Naive thymus-derived CD8-positive, alpha-beta T cell (primary cell): ENCODE data around the gene CNIH3. TPM values are rescaled to one million over a fixed set of nuclear protein-coding genes. Genes with fewer than 3 reads are reported as not detected.

Experiments used
- ATAC-seq, 2 donors: fragments of 150-1000 bp; cut with Tn5 transposase in 1 of 2; sonication (Bioruptor Pico), chemical (Tn5 transposase) in 1 of 2; 1 replicate in 1 of 2; 2 replicates in 1 of 2; pipeline ENCODE4 v1.10.0; 2021; ENCODE audit warnings: mild to moderate bottlenecking in 2 of 2, moderate library complexity in 2 of 2
- POLR2A ChIA-PET: fragments of 350-600 bp; sonication (Branson Sonifier 250); formaldehyde crosslinking; loops from one replicate; lab custom pipeline; 2021; ENCODE audit warnings: antibody characterized with exemption; lab: Charles Lee
- DNase-seq, 10 donors: peaks; one replicate each; pipeline versions ENCODE4 v3.0.0 to v3.0.0-alpha.2; 2020 to 2022
- H3K27ac Mint-ChIP-seq, 10 donors: one replicate each; pipeline ENCODE4 v1.8.0; 2020 to 2022; ENCODE audit warnings: mild to moderate bottlenecking in 10 of 10, mixed read lengths in 10 of 10, moderate library complexity in 4 of 10, inconsistent platforms in 1 of 10
- H3K27me3 Mint-ChIP-seq, 5 donors: one replicate each; pipeline ENCODE4 v1.8.0; 2021 to 2022; ENCODE audit warnings: mixed read lengths in 5 of 5
- H3K36me3 Mint-ChIP-seq, 3 donors: one replicate each; pipeline ENCODE4 v1.8.0; 2020 to 2022; ENCODE audit warnings: mixed read lengths in 3 of 3, mild to moderate bottlenecking in 2 of 3, inconsistent platforms in 1 of 3
- H3K4me1 Mint-ChIP-seq, 4 donors: one replicate each; pipeline ENCODE4 v1.8.0; 2021 to 2022; ENCODE audit warnings: mixed read lengths in 4 of 4
- H3K4me3 Mint-ChIP-seq, 10 donors: one replicate each; pipeline ENCODE4 v1.8.0; 2020 to 2022; ENCODE audit warnings: mild to moderate bottlenecking in 10 of 10, mixed read lengths in 10 of 10, moderate library complexity in 6 of 10, inconsistent platforms in 1 of 10
- H3K9me3 Mint-ChIP-seq, 9 donors: one replicate each; pipeline ENCODE4 v1.8.0; 2020 to 2022; ENCODE audit warnings: mixed read lengths in 9 of 9, mild to moderate bottlenecking in 3 of 9, inconsistent platforms in 1 of 9, moderate library complexity in 1 of 9
- polyA plus RNA-seq, 3 donors: library from polyadenylated mRNA; unstranded; fragments of 300-500 nt; fragmentation: Illumina TruSeq; gene quantifications; one replicate each; pipeline ENCODE4 v1.2.3, GENCODE V29; 2021
- total RNA-seq, 8 experiments: library from RNA in 2 of 8; stranded (reverse) in 2 of 8; gene quantifications; one replicate each; pipeline ENCODE4 v1.2.3 and lab custom pipeline; 2021 to 2026

Gene CNIH3
- total and polyA plus RNA-seq, 5 experiments from 2014 or later: 0.98 to 3.6 (median 1.5) TPM

DNA sequence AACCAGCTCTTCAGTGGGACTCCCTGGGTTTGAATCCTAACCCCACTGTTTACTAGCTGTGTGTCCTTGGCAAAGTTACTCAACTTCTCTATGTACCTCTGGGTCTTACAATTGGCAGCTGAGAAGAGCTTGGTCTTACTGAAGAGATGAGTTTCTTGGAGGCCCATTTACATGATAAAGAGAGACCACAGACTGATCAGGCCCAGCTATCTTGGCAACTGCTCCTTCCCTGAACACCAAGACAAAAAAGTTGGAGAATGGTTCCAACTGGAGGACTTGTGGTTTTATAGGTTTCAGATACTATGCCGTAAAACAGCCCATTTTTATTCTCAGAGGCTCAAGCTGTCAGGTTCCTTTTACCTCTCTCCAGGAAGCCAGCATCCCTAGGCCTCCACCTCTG is 24.8 kb upstream of the CNIH3 start:
- ATAC-seq (no peak), DNase-seq (no peak)
- Mint-ChIP-seq H3K36me3 (peaks cover 0 to 19% (median 0%) of the 10 kb centered on the region in 3 donors), H3K27me3 (peaks cover 0 to 4% (median 0%) of the 10 kb centered on the region in 5 donors), H3K9me3 (peaks cover 0 to 11% (median 2%) of the 10 kb centered on the region in 9 donors), H3K27ac (no peak overlapping the region), H3K4me1 (peaks cover 0 to 11% (median 1%) of the 10 kb centered on the region in 4 donors), H3K4me3 (no peak overlapping the region)
- POLR2A ChIA-PET: no interaction called here

DNA sequence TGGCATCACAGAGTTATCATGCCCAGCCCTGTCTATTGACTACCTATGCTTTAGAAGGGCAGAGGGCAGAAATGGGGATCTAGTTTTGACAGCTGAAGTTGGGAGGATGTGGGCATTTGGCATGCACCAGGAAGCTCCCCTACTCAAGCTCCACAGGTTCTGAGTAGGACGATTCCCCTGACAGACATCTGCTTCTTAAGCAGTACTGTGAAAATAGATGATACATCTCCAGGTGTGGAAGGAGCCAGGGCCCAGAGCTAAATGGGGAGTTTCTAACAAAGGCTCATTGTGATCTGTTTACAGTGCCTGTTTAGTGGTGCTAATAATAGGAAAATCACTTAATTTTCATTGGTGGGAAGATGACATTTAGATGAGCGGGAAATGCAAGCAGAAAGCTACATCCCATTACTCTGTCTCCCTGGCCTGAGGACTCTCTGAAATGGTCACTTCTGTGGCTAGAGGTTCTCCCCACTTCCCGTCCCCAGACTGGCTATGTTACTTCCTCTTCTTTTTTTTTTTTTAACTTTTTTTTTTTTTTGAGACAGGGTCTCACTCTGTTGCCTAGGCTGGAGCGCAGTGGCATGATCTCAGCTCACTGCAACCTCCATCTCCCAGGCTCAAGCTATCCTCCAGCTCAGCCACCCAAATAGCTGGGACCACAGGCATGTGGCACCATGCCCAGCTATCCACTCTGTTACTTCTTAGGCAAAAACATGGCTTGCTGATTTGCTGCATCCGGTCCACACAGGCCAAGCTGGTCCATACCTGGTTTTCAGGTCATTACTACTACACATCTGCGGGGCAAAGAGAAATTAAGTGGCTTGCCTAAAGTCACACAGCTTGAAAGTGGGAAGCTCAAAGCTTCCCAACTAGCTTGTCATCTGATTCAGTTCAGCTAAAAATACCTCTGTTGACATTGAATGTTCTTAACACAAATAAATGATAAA is 23.2 kb upstream of the CNIH3 start:
- no peak for DNase-seq
- H3K4me3 Mint-ChIP-seq: no peak overlapping the region
- peaks cover 0 to 11% (median 1%) of the 10 kb centered on the region in 4 donors for H3K4me1 Mint-ChIP-seq
- H3K27me3 Mint-ChIP-seq: peaks cover 0 to 4% (median 0%) of the 10 kb centered on the region in 5 donors
- H3K9me3 Mint-ChIP-seq: peaks cover 0 to 11% (median 2%) of the 10 kb centered on the region in 9 donors
- no peak for ATAC-seq
- POLR2A ChIA-PET: no interaction called here
- H3K27ac Mint-ChIP-seq: peak overlapping the region in 2 of 10 donors; percentile 16 to 27
- peaks cover 0 to 19% (median 0%) of the 10 kb centered on the region in 3 donors for H3K36me3 Mint-ChIP-seq

DNA sequence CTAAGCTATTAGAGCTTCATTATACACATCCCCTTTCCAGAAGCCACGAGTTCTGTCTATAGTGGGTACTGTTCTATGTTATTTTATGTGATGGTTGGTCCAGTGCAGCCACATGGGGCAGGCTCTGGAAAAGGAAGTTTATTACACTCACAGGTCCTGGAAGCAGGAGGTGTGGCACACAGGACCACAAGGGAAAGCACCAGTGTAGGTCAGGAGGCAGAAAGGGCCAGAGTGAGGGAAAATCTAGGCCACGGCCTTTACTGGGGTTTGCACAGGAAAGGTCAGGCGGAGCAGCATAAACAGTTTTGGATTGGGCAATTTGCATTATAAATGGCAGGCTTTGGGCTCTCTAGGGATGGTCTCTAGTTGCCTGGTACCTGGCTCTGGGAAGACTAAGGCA is 21.8 kb upstream of the CNIH3 start:
- peaks cover 0 to 4% (median 0%) of the 10 kb centered on the region in 5 donors for H3K27me3 Mint-ChIP-seq
- peaks cover 0 to 11% (median 1%) of the 10 kb centered on the region in 4 donors for H3K4me1 Mint-ChIP-seq
- no peak for ATAC-seq
- H3K36me3 Mint-ChIP-seq: peaks cover 0 to 5% (median 0%) of the 10 kb centered on the region in 3 donors
- no peak for DNase-seq
- POLR2A ChIA-PET: no interaction called here
- H3K4me3 Mint-ChIP-seq: no peak overlapping the region
- H3K9me3 Mint-ChIP-seq: peaks cover 0 to 4% (median 0%) of the 10 kb centered on the region in 9 donors
- peak overlapping the region in 1 of 10 donors; percentile 38 for H3K27ac Mint-ChIP-seq

- peaks cover 0 to 4% (median 0%) of the 10 kb centered on the region in 3 donors for H3K36me3 Mint-ChIP-seq
- peaks cover 0 to 11% (median 1%) of the 10 kb centered on the region in 4 donors for H3K4me1 Mint-ChIP-seq
- H3K27me3 Mint-ChIP-seq: peaks cover 0 to 4% (median 0%) of the 10 kb centered on the region in 5 donors
- no peak overlapping the region for H3K4me3 Mint-ChIP-seq
- POLR2A ChIA-PET: no interaction called here
- ATAC-seq: no peak
- no peak overlapping the region for H3K27ac Mint-ChIP-seq
- peaks cover 0 to 4% (median 0%) of the 10 kb centered on the region in 9 donors for H3K9me3 Mint-ChIP-seq
- DNase-seq: no peak
These were observed 21.3 kb upstream of the CNIH3 start for GRCh38 chr1:224594851-224595250.

GRCh38 chr1:224605482-224606181 is 10.5 kb upstream of the CNIH3 start:
- peaks cover 3 to 17% (median 15%) of the 10 kb centered on the region in 5 donors for H3K27me3 Mint-ChIP-seq
- no peak for DNase-seq
- ATAC-seq: no peak
- H3K27ac Mint-ChIP-seq: no peak overlapping the region
- no peaks in the 10 kb centered on the region for H3K4me1 Mint-ChIP-seq
- POLR2A ChIA-PET: no interaction called here
- peaks cover 0 to 5% (median 0%) of the 10 kb centered on the region in 9 donors for H3K9me3 Mint-ChIP-seq
- peaks cover 0 to 3% (median 2%) of the 10 kb centered on the region in 3 donors for H3K36me3 Mint-ChIP-seq
- no peak overlapping the region for H3K4me3 Mint-ChIP-seq

DNA sequence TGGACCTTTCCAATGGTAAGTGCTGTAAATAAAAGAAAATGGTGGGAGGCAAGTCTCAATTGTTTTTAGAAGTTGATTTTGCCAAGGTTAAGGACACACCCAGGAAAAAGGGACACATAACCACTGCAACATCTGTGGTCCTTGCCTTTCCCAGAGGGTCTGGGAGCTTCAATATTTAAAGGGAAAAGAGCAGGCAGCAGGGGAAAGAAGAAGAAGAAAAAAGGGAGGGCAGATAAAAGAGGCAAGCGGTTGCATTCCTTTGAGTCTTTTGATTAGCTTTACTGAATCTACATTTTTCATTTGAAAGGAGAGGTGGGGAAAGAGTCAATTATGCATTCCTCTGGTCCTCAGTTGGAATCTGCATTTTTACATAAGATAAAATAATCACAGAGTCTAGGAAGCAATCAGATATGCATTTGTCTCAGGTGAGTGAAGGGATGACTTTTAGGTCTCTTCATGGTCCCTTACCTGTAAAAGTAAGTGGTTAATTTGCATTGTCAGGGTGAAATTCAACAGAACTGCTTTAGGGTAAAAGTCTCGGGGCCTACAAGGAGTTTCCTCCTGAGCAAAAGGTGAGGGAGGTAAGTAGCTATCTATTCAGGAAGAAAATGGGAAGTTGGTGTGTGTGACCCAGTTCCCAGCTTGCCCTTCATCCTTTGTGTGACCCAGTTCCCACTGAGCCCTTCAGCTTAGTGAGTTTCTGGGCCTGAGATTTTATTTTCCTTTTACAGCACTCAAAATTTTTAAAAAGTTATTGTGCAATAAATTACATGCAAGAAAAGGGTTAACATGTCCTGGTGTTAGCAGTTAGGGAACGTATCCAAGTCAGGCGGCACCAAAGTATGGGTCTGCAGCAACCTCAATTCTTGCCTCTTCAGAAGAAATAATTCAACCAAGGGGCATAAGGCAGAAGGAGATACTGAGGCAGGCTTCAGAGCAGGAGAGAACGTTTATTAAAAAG is 8.6 kb upstream of the CNIH3 start:
- DNase-seq: no peak
- Mint-ChIP-seq H3K4me3 (no peak overlapping the region), H3K27ac (peak overlapping the region in 2 of 10 donors; percentile 1 to 21), H3K4me1 (no peaks in the 10 kb centered on the region), H3K9me3 (peaks cover 0 to 5% (median 0%) of the 10 kb centered on the region in 9 donors), H3K36me3 (peaks cover 0 to 3% (median 2%) of the 10 kb centered on the region in 3 donors), H3K27me3 (peaks cover 3 to 17% (median 15%) of the 10 kb centered on the region in 5 donors)
- ATAC-seq: no peak
- POLR2A ChIA-PET: no interaction called here

- H3K4me3 Mint-ChIP-seq: no peak overlapping the region
- POLR2A ChIA-PET: no interaction called here
- ATAC-seq (no peak), DNase-seq (no peak)
- peaks cover 0 to 5% (median 0%) of the 10 kb centered on the region in 9 donors for H3K9me3 Mint-ChIP-seq
- H3K27ac Mint-ChIP-seq: no peak overlapping the region
- peaks cover 0 to 3% (median 1%) of the 10 kb centered on the region in 3 donors for H3K36me3 Mint-ChIP-seq
- peaks cover 2 to 13% (median 12%) of the 10 kb centered on the region in 5 donors for H3K27me3 Mint-ChIP-seq
- peaks cover 0 to 1% (median 0%) of the 10 kb centered on the region in 4 donors for H3K4me1 Mint-ChIP-seq
These were observed 6.8 kb upstream of the CNIH3 start for GRCh38 chr1:224609333-224609732.

DNA sequence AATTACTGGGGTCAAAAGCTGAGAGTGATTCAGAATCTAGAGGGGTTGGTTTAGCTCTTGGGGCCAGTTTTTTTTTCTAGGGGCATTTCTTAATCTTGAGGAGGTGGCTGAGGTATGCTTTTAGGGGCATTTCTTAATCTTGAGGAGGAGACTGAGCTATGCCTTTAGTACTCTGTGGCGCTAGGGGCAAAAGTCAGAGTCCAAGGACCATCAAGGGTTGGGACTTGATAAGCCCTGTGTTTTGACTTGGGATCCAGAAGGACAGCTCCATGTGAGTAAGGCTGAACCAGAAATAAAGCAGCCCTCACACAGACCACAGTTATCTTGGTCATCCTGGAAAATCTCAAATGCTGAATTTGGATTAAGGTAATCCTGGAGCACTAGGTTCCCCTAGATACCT is 3.9 kb upstream of the CNIH3 start:
- Mint-ChIP-seq H3K27ac (no peak overlapping the region), H3K4me3 (no peak overlapping the region), H3K4me1 (peaks cover 5 to 14% (median 13%) of the 10 kb centered on the region in 4 donors), H3K36me3 (no peaks in the 10 kb centered on the region), H3K27me3 (peaks cover 8 to 23% (median 19%) of the 10 kb centered on the region in 5 donors), H3K9me3 (peaks cover 0 to 2% (median 0%) of the 10 kb centered on the region in 9 donors)
- POLR2A ChIA-PET: no interaction called here
- no peak for DNase-seq
- no peak for ATAC-seq

DNA sequence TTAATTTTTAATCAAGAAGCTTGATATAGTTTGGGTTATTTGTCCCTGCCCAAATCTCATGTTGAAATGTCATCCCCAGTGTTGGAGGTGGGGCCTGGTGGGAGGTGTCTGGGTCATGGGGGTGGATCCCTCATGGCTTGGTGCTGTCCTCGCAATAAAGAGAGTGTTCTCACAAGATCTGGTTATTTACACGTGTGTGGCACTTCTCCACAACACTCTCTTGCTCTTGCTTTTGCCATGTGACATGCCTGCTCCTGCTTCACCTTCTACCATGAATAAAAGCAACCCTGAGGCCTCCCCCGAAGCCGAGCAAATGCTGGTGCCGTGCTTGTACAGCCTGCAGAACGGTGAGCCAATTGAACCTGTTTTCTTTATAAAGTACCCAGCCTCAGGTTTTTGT is 2.6 kb upstream of the CNIH3 start:
- Mint-ChIP-seq H3K27ac (no peak overlapping the region), H3K27me3 (peaks cover 15 to 35% (median 30%) of the 10 kb centered on the region in 5 donors), H3K36me3 (no peaks in the 10 kb centered on the region), H3K9me3 (peaks cover 0 to 2% (median 0%) of the 10 kb centered on the region in 9 donors), H3K4me1 (peaks cover 15 to 27% (median 24%) of the 10 kb centered on the region in 4 donors), H3K4me3 (no peak overlapping the region)
- DNase-seq (no peak), ATAC-seq (no peak)
- POLR2A ChIA-PET: no interaction called here

GRCh38 chr1:224616756-224617409 is 766 bp downstream of the CNIH3 start:
- DNase-seq (peak in 1 of 10 donors; percentile 28), ATAC-seq (peak; percentile 13 to 50)
- Mint-ChIP-seq H3K27ac (peak overlapping the region in 2 of 10 donors; percentile 20 to 26), H3K4me1 (peaks cover 15 to 30% (median 24%) of the 10 kb centered on the region in 4 donors), H3K4me3 (peak overlapping the region; percentile 62 to 90 (median 73)), H3K36me3 (peaks cover 0 to 6% (median 3%) of the 10 kb centered on the region in 3 donors), H3K9me3 (peaks cover 0 to 9% (median 5%) of the 10 kb centered on the region in 9 donors), H3K27me3 (peaks cover 29 to 63% (median 50%) of the 10 kb centered on the region in 5 donors)
- POLR2A ChIA-PET: no interaction called here
